SK-N-SH (cell line): Measurements from ENCODE around the gene TMEM178A. TPM values are rescaled to one million over a fixed set of nuclear protein-coding genes. Genes with fewer than 3 reads are reported as not detected.

Source experiments
- CTCF ChIA-PET: fragments of 300-600, 350-600 bp; formaldehyde crosslinking; extraction: SDS; loops from one replicate; lab custom pipeline; 2021; lab: Yijun Ruan, JAX
- POLR2A ChIA-PET: fragments of 350-600 bp; sonication (Branson Sonifier 250); formaldehyde crosslinking; extraction: SDS; loops from one replicate; lab custom pipeline; 2020; ENCODE audit warnings: antibody characterized with exemption, inconsistent platforms; lab: Yijun Ruan, JAX
- DNase-seq: peaks from one replicate; pipeline ENCODE4 v3.0.0; 2012
- H2AFZ ChIP-seq: fragments of 200-600 bp; sonication (generic); 2 replicates; pipeline ENCODE4 v1.8.1; 2016; ENCODE audit warnings: antibody characterized with exemption, mild to moderate bottlenecking, low read depth
- H3F3A ChIP-seq: fragments of 200-600 bp; sonication (generic); replicated peaks from 2 replicates; pipeline ENCODE3; 2016; ENCODE audit warnings: antibody characterized with exemption, mild to moderate bottlenecking; ENCODE audit not compliant: insufficient read depth
- H3K27ac ChIP-seq, 2 experiments: fragments of 200-500 bp in 1 of 2; fragments of 200-600 bp in 1 of 2; sonication (Bioruptor generic) in 1 of 2; sonication (generic), shearing (Covaris generic) in 1 of 2; 2 replicates each; pipeline versions ENCODE4 v1.5.1 to v1.6.1; 2014 to 2016; ENCODE audit warnings: low read depth in 2 of 2, inconsistent platforms in 1 of 2, low read length in 1 of 2, mild to moderate bottlenecking in 1 of 2, mixed read lengths in 1 of 2
- H3K27me3 ChIP-seq: fragments of 200-600 bp; sonication (generic), shearing (Covaris generic); 2 replicates; pipeline ENCODE4 v1.6.1; 2016; ENCODE audit warnings: mixed run types; ENCODE audit not compliant: insufficient read depth
- H3K36me3 ChIP-seq, 2 experiments: fragments of 200-500 bp in 1 of 2; fragments of 200-600 bp in 1 of 2; sonication (Bioruptor generic) in 1 of 2; sonication (generic) in 1 of 2; replicated peaks in 1 of 2; 2 replicates each; pipeline versions ENCODE3 to v1.5.1; 2014 to 2016; ENCODE audit warnings: low read length in 1 of 2, mild to moderate bottlenecking in 1 of 2; ENCODE audit not compliant: insufficient read depth in 2 of 2, control insufficient read depth in 1 of 2
- H3K4me1 ChIP-seq, 2 experiments: fragments of 200-500 bp in 1 of 2; fragments of 200-600 bp in 1 of 2; sonication (Bioruptor generic) in 1 of 2; sonication (generic), shearing (Covaris generic) in 1 of 2; 2 replicates each; pipeline versions ENCODE4 v1.5.1 to v1.6.1; 2014 to 2016; ENCODE audit warnings: low read depth in 1 of 2, low read length in 1 of 2, mixed run types in 1 of 2; ENCODE audit not compliant: insufficient read depth in 2 of 2, control insufficient read depth in 1 of 2
- H3K4me2 ChIP-seq: fragments of 200-600 bp; sonication (generic), shearing (Covaris generic); 2 replicates; pipeline ENCODE4 v1.6.1; 2017; ENCODE audit warnings: mixed run types
- H3K4me3 ChIP-seq, 2 experiments: fragments of 200-500 bp in 1 of 2; fragments of 200-600 bp in 1 of 2; sonication (Bioruptor generic) in 1 of 2; sonication (generic), shearing (Covaris generic) in 1 of 2; 2 replicates each; pipeline versions ENCODE4 v1.5.1 to v1.8.1; 2014 to 2016; ENCODE audit warnings: low read depth in 2 of 2, inconsistent platforms in 1 of 2, low read length in 1 of 2, mild to moderate bottlenecking in 1 of 2, mixed read lengths in 1 of 2, moderate library complexity in 1 of 2
- H3K79me2 ChIP-seq: fragments of 200-600 bp; sonication (generic); 2 replicates; pipeline ENCODE4 v1.8.1; 2017; ENCODE audit warnings: mild to moderate bottlenecking; ENCODE audit not compliant: insufficient read depth
- H3K9ac ChIP-seq: fragments of 200-600 bp; sonication (generic); 2 replicates; pipeline ENCODE4 v1.6.1; 2017; ENCODE audit warnings: mixed run types
- H3K9me2 ChIP-seq: fragments of 200-600 bp; sonication (generic); 2 replicates; pipeline ENCODE4 v1.6.1; 2017; ENCODE audit warnings: mixed run types
- H3K9me3 ChIP-seq: fragments of 200-600 bp; sonication (generic); 2 replicates; pipeline ENCODE4 v1.6.1; 2017; ENCODE audit warnings: mixed run types, mild to moderate bottlenecking, moderate library complexity
- H4K20me1 ChIP-seq: fragments of 200-600 bp; sonication (generic); 2 replicates; pipeline ENCODE4 v1.6.1; 2017; ENCODE audit warnings: mild to moderate bottlenecking, mixed run types; ENCODE audit not compliant: insufficient read depth
- FOSL2 ChIP-seq: IDR thresholded peaks from 2 replicates; pipeline ENCODE4 v1.4.0; 2012; ENCODE audit warnings: low read depth, mild to moderate bottlenecking, moderate library complexity, borderline replicate concordance
- RXRA ChIP-seq: IDR thresholded peaks from 2 replicates; pipeline ENCODE4 v1.4.0; 2012; ENCODE audit warnings: low read depth, mild to moderate bottlenecking, borderline replicate concordance
- SIN3A ChIP-seq: IDR thresholded peaks from 2 replicates; pipeline ENCODE4 v1.6.1; 2012; ENCODE audit warnings: low read depth, mild to moderate bottlenecking, low read length, moderate library complexity, borderline replicate concordance
- SMC3 ChIP-seq: IDR thresholded peaks from 2 replicates; pipeline ENCODE4 v1.6.1; 2012; ENCODE audit warnings: low read depth, low read length, improper control_type of control experiment
- TAF1 ChIP-seq: IDR thresholded peaks from 2 replicates; pipeline ENCODE4 v1.6.1; 2012; ENCODE audit warnings: low read depth, mild to moderate bottlenecking, low read length, moderate library complexity, borderline replicate concordance
- TEAD4 ChIP-seq: IDR thresholded peaks from 2 replicates; pipeline ENCODE4 v1.4.0; 2012; ENCODE audit warnings: mild to moderate bottlenecking, borderline replicate concordance; ENCODE audit not compliant: insufficient read depth
- WGBS: methylation state at CpG from one replicate; pipeline ENCODE4 v1.1.6; 2017; ENCODE audit warnings: low lambda C conversion rate; 5-methylcytosine and 5-hydroxymethylcytosine counted together
- polyA plus RNA-seq, 3 experiments: library from polyadenylated mRNA; depleted of rRNA; stranded (reverse); fragments of >200 nt; gene quantifications; 2 replicates each; pipeline ENCODE4 v1.2.3, GENCODE V29; 2012
- TF ChIP-seq, protein P1 (sequence below): fragments of 200-600 bp; sonication (generic); IDR thresholded peaks from 2 replicates; pipeline ENCODE4 v1.6.1; 2017; ENCODE audit warnings: antibody characterized with exemption, mild to moderate bottlenecking, moderate library complexity
- TF ChIP-seq, protein P2 (sequence below): IDR thresholded peaks from 2 replicates; pipeline ENCODE4 v1.4.0; 2012; ENCODE audit warnings: low read depth, borderline replicate concordance
- TF ChIP-seq, protein P3 (sequence below): IDR thresholded peaks from 2 replicates; pipeline ENCODE4 v1.4.0; 2012; ENCODE audit warnings: low read depth

TMEM178A gene
- polyA plus RNA-seq, 1 of the 3 experiments (the other 2 are of a cell fraction): 0.84 TPM

DNA sequence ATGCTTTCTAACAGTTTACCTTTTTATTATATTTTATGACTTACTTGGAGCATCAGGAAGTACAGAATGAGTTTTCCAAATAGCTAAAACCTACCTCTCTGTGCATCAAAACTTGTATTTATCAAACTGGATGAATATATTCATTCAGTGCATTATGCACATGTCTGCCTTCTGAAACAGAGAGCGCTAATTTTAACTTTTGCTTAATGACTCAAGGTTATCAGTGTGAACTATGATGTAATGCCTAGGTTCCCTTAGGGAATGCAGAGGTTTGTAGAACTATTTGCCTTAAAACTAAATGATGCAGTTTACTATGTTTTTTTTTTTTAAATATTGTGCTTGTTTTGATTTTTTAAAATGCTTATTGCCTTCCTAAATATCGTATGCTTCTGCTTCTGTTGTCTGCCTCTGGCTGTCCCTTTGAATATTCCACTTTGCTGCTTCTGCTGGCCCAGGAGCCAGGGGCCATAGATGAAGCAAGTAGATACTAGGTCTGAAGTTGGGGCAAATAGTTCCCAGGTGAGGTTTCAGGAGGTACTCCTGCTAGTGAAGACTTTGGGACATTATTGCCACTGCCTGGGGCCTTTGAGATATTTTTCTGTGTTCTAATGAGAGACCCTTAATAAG is 16.5 kb downstream of the TMEM178A start (continued):
- TF ChIP-seq, protein P1, sequence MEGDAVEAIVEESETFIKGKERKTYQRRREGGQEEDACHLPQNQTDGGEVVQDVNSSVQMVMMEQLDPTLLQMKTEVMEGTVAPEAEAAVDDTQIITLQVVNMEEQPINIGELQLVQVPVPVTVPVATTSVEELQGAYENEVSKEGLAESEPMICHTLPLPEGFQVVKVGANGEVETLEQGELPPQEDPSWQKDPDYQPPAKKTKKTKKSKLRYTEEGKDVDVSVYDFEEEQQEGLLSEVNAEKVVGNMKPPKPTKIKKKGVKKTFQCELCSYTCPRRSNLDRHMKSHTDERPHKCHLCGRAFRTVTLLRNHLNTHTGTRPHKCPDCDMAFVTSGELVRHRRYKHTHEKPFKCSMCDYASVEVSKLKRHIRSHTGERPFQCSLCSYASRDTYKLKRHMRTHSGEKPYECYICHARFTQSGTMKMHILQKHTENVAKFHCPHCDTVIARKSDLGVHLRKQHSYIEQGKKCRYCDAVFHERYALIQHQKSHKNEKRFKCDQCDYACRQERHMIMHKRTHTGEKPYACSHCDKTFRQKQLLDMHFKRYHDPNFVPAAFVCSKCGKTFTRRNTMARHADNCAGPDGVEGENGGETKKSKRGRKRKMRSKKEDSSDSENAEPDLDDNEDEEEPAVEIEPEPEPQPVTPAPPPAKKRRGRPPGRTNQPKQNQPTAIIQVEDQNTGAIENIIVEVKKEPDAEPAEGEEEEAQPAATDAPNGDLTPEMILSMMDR: no peak
- TF ChIP-seq FOSL2: no peak
- TF ChIP-seq TAF1: no peak
- no peak for TF ChIP-seq SMC3
- no peak for TF ChIP-seq TEAD4
- TF ChIP-seq, protein P2, sequence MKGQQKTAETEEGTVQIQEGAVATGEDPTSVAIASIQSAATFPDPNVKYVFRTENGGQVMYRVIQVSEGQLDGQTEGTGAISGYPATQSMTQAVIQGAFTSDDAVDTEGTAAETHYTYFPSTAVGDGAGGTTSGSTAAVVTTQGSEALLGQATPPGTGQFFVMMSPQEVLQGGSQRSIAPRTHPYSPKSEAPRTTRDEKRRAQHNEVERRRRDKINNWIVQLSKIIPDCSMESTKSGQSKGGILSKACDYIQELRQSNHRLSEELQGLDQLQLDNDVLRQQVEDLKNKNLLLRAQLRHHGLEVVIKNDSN: no peak
- TF ChIP-seq, protein P3, sequence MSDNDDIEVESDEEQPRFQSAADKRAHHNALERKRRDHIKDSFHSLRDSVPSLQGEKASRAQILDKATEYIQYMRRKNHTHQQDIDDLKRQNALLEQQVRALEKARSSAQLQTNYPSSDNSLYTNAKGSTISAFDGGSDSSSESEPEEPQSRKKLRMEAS: no peak
- TF ChIP-seq, all 33 proteins: peak for 0

DNA sequence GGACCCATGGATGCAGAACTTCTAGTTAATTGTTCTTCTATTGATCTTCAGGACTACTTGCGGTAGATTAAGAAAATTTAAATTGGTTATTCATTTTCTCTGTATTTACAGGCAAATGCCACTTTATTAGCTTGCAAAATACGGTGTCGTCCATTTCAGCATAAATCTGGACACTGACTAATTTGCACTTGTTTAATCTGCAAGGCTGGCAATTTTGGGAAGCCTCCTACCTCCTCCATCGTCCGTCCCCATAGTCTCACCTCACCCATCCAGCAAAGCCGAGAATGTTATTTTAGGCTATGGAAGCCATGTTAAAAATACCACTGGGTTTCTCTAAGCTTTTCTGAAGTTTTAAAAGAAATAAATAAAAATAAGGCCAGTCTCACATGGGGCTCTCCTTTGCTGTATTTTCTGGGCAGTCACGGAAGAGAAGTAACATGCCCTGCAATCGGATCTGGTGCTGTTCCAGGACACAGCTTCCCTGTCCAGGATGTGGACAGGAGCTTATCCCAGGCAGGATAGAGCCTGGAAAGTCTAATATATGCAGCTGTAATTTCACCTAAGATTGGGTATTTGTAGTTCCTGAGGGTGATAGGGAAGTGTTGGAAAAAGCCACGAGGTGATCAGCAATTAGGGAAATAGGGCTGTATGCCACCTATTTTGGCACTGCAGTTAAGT is 17.4 kb downstream of the TMEM178A start:
- no peaks in the 10 kb centered on the region for H3K79me2 ChIP-seq
- WGBS: 76% methylated on average over 9 of the region's 9 CpGs
- peaks cover 0 to 4% of the 10 kb centered on the region in 2 experiments; a peak in 2 of 4 replicates for H3K4me1 ChIP-seq
- H3K9me2 ChIP-seq: no peaks in the 10 kb centered on the region
- H2AFZ ChIP-seq: no peak overlapping the region
- H3F3A ChIP-seq: no peaks in the 10 kb centered on the region
- H3K9ac ChIP-seq: no peak overlapping the region
- no peak for DNase-seq
- H3K4me2 ChIP-seq: no peak overlapping the region
- no peak overlapping the region for H3K4me3 ChIP-seq
- no peak overlapping the region for H3K27ac ChIP-seq
- ChIA-PET CTCF (interaction anchor here (0.8 to 3.4 kb wide), 3 partner anchors 15 to 47 kb away, joined by 3 to 17 read pairs (median 3); no protein-coding TSS in a partner anchor), POLR2A (no interaction called here)
- TF ChIP-seq SIN3A: no peak
- H3K9me3 ChIP-seq: peaks cover 2% of the 10 kb centered on the region; the same call in 1 of the 2 replicates
- no peaks in the 10 kb centered on the region for H4K20me1 ChIP-seq
- no peaks in the 10 kb centered on the region for H3K36me3 ChIP-seq
- no peaks in the 10 kb centered on the region; the same call in 1 of the 2 replicates for H3K27me3 ChIP-seq

DNA sequence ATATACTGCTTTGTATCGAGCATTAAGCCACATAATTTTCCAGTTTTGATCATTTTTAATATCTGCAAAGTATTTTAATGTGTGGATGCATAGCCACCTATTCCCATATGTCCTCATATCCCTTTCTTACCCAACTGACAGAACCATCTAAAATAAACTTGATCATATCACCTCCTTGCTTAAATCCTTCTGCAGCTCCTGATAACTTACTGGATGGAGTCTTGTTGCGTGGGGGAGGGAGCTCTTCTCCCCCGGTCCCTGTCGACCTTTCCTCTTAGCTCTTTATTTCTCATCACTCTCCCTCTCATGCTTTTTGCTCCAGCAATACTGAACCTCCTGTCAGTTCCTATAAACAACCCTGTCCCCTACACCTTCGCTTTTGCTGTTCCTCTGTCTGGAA is 18.7 kb downstream of the TMEM178A start:
- DNase-seq: no peak
- no peak overlapping the region for H3K4me3 ChIP-seq
- no peaks in the 10 kb centered on the region for H3F3A ChIP-seq
- H3K36me3 ChIP-seq: no peaks in the 10 kb centered on the region
- no peak overlapping the region for H3K9ac ChIP-seq
- H3K4me1 ChIP-seq: peaks cover 0 to 4% of the 10 kb centered on the region in 2 experiments; a peak in 2 of 4 replicates
- POLR2A ChIA-PET: no interaction called here
- no peaks in the 10 kb centered on the region for H4K20me1 ChIP-seq
- H3K9me3 ChIP-seq: no peaks in the 10 kb centered on the region
- no peak overlapping the region for H2AFZ ChIP-seq
- no peaks in the 10 kb centered on the region; the same call in 1 of the 2 replicates for H3K27me3 ChIP-seq
- CTCF ChIA-PET: interaction anchor here (3.4 kb wide), 1 partner anchor 13 kb away, joined by 17 read pairs; no protein-coding TSS in a partner anchor
- no peak overlapping the region for H3K27ac ChIP-seq
- WGBS: 74% methylated on average over 5 of the region's 5 CpGs
- no peak overlapping the region for H3K4me2 ChIP-seq
- H3K79me2 ChIP-seq: no peaks in the 10 kb centered on the region
- TF ChIP-seq RXRA: no peak
- H3K9me2 ChIP-seq: no peaks in the 10 kb centered on the region
